HG02759 (cell line): ENCODE data around the gene URB2.

Experiments used
- ATAC-seq: cut with Tn5 transposase; IDR thresholded peaks from one replicate; pipeline ENCODE4 v1.9.1; 2021; ENCODE audit warnings: mild to moderate bottlenecking, moderate library complexity; ENCODE audit not compliant: unreplicated experiment

The URB2 gene

DNA sequence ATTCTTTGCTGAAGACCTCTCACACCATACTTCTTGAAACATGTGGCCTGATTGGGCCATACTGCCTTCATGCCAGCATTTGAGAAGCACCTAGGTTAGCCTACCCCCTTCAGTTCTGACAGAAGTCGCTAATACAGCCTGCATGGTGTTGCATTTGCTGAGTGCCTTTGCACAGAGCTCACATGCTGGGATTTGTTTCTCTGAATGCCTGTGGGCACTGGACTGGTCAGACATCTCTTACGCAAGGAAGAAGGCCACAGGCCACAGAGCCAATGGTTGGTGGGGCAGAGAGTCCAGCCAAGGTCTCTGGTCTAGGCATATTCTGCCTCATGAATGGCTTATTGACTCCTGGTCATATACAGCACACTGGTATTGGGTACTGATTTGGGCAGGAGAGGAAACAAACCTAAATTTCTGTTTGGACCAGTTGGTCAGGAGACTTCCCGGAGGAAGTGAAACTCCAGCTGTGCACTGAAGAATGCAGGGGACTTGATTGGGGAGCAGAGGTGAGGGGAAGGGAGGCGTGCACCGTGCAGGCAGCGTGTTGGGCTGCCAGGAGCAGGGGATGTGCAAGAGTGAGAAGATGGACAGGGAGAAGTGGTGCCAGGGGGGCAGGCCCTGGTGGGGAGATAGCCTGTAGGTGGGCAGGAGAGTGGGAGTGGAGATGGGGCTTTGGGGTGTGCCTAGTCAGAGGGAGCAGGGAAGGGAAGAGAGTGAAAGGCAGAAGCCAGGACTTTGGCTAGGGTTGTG, 18.1 kb downstream of the URB2 start:
- ATAC-seq, result peak; percentile 59

GRCh38 chr1:229645324-229645993, 19.4 kb downstream of the URB2 start:
- no peak for ATAC-seq

DNA sequence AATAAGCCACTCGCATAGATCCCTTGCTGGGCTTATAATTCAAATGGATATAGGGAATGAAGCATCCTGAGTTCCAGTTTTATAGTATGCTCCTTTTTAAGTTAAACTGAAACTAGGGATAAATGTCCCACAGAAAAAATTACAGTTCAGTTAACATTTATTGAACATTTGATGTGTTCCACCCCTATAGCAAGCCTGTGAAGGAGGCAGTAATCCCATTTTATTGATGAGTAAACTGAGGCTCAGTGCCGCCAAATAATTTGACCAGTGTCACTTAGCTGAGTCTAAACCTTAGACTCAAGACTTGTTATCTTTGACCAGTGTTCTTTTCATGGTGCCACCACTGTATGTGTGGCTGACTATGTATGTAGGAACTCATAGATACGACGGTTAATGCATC, 22.4 kb downstream of the URB2 start:
- ATAC-seq, result no peak

- no peak for ATAC-seq
These were observed 24.0 kb downstream of the URB2 start for GRCh38 chr1:229650045-229650444.

DNA sequence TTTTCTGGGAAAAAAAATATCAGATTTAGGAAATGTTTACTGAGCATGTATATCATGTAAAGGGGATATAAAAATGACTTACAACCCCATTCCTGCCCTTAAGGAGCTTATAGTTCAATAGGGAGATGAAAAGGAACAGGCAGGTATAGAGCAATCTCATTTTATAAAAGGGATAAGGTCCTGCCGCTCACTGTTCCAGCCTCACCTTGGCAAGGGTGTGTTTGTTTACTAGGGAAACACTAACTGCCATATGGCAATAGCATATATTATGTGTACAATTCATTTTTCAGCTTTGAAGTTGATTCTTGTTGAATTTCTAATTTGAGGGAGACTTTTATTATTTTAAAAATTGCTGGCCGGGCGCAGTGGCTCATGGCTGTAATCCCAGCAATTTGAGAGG, 25.5 kb downstream of the URB2 start:
- ATAC-seq, result no peak

DNA sequence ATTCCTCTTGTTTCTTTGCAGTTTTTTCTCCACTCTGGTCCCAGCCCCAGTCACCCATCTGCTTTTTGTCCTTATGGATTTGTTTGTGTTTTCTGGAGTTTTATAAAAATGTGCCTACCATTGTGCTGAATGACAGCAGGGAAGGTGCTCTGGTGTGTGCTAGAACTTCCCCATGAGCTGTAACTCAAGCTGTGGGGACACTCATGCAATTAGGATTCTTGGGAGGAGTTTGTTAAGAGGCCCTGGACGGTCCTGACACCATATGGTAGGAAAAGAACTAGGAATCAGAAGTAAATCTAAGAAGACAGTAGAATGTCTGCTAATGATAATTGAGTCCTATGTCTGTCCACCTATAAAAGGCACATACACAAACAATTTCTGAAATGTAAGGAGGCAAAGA, 27.4 kb downstream of the URB2 start:
- ATAC-seq, result no peak

- ATAC-seq, result no peak
These were observed 29.7 kb downstream of the URB2 start for GRCh38 chr1:229655781-229656180.

- ATAC-seq, result no peak
These were observed 32.1 kb downstream of the URB2 start for GRCh38 chr1:229657993-229658755.

DNA sequence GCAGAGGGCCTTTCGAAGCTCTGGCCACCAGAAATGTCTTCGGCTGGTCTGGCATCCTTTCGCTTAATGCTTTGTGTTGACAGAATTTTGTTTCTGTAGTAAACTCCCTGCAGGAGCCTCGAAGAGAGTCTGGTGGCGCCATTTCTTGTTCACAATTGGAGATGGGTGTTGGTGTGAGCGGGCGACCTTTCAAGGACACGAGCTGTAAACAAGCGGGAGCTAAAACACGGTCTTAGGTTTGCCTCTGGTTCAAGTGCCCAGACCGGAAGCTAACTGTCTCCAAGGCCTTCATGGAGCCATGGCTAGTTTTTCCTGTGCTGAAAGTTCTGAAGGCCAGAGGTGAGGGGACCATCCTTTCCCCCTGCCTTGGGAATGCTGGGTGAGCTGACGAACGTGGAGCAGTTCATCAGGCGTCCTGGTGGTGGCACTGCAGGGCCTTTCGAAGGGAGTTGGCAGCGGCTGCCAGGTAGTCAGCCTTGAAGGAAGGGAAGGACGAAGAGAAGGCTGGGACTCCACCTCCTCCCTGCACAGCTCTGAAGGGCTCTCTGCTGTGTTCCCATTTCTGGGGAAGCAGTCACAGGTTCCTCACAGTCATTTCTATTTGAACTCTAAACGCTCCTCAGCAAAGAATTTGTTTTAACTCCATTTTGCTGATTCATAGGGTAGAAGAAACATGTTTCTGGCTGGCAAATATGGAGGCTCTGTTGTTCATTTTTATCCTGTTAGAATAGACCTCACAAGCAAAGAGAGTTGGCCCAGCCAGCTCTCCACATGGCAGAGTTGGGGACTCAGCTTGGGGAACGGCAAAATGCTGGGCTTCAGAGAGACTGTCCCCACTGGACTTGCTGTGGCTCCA, 35.2 kb downstream of the URB2 start:
- ATAC-seq, result peak; percentile 64

DNA sequence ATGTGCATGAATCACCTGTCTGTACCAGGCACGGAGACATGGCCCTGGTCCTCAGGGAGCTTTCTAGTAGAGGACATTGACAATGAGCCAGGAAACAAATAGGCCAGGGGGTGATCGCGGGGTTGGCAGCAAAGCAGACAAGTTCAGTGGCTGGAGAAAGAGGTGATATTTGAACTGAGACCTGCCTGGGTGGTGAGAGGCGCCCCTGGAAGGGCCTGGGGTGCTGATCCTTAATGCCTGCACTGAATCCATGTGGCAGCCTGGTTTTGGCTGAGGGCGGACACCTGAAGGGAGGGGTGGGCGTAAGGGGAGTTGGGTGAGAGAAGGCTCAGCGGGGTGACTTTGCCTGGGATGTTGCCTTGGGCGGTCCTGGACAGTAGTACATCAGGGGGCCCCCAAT, 35.9 kb downstream of the URB2 start:
- ATAC-seq, result no peak

DNA sequence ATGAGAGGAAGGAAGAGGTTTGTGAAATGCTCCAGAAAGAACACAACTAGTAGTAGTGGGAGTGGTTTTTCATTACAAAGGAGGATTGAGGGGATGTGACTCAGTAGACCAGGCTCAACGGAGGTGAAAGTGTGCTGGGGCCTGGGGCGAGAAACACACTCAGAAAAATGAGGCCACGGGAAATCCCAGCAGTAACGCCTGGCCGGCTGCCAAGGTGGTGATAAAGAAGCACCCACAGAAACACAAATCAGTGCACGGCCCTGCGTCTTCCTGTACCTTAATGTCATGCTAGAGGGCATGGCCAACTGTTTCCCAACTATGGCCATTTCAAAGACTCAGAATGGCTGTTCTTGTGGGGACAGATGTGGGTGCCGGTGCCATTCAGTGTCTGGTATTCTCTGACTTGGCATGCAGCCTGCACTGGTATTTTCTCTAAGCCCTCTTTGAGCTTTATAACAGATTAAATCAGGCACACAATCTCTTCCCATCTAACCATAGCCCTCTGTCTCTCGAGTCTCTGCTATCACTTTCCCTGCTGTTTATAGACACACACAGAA, 38.2 kb downstream of the URB2 start:
- peak; percentile 62 for ATAC-seq

DNA sequence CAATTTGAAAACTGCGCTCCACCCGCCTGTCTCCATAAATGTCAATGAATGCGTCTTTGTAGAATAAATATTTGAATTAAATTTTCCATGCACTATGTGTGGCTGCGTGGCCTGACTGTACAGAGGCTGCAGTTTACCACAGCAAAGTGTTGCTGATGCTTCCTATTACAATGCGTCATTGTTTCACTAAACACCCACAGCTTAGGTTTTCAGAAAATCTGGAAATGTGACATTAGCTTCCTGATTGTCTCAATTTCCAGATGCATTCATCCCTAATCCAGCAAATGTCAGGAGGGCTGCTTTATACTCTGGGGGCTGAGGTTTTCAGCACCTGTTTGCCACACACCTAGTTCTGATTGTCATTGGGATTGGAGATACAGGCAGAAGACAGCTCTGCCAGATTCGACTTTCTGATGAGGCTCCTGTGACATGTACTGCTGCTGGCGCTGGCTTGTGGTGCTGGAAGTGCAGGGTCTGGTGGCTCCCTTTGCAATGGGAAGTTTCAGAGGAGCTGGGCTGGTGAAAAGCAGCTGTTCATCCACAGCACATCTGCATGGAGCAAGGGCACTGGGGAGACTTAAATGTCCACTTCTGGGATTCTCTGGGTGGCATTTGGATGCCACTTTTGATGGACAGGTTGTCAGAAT, 40.0 kb downstream of the URB2 start:
- ATAC-seq, result no peak

GRCh38 chr1:229666585-229666984, 40.5 kb downstream of the URB2 start:
- ATAC-seq, result no peak

DNA sequence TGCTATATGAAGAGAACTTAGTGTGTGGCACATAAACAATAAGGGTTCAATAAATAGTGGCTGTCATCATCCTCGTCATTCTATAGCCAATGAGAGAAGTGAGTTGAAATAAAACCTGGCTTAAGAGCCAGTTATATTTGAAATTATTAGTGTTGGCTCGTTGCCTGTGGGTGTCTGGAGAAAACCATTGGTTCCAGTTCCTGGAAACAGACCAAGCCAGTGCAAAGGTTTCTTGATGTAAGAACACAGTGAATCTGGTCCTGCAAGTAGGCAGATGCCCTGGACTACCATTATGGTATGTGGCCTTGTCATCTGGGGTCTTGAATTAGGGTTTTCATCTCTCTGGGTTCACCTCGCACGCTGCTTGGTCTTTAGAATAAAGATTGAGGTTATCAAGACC, 43.3 kb downstream of the URB2 start:
- no peak for ATAC-seq

GRCh38 chr1:229671310-229671709, 45.3 kb downstream of the URB2 start:
- no peak for ATAC-seq

DNA sequence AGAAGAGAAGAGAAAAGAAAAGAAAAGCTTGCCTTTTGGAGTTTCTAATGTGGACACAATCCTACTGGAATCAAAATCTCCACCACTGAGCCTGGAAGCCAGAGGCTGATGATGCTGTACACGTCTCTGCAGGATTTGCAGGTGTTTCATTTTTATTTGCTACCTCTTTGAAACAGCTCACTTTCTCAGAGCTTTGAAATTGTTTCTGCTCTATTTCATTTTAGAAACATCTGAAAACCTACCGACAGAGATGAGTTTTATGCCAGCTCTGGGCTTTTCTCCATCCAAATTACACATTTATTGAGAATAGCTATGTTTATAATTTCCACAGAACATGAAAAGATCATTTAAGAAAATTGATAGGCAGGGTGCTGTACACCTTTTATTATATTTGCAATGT, 46.2 kb downstream of the URB2 start:
- no peak for ATAC-seq

- ATAC-seq, result no peak
These were observed 48.0 kb downstream of the URB2 start for GRCh38 chr1:229674042-229674441.

GRCh38 chr1:229675396-229675795, 49.3 kb downstream of the URB2 start:
- ATAC-seq, result no peak

GRCh38 chr1:229685149-229685548, 59.1 kb downstream of the URB2 start:
- no peak for ATAC-seq

- ATAC-seq, result no peak
These were observed 63.2 kb downstream of the URB2 start for GRCh38 chr1:229689273-229689672.
